HG02885 (cell line): ENCODE data around the gene IQSEC3.

ENCODE experiments used
- ATAC-seq: cut with Tn5 transposase; IDR thresholded peaks from one replicate; pipeline ENCODE4 v1.9.1; 2021; ENCODE audit warnings: mild to moderate bottlenecking; ENCODE audit not compliant: unreplicated experiment, poor library complexity

IQSEC3 gene

GRCh38 chr12:191541-191940 lies 125.0 kb downstream of the IQSEC3 start:
- no peak for ATAC-seq

DNA sequence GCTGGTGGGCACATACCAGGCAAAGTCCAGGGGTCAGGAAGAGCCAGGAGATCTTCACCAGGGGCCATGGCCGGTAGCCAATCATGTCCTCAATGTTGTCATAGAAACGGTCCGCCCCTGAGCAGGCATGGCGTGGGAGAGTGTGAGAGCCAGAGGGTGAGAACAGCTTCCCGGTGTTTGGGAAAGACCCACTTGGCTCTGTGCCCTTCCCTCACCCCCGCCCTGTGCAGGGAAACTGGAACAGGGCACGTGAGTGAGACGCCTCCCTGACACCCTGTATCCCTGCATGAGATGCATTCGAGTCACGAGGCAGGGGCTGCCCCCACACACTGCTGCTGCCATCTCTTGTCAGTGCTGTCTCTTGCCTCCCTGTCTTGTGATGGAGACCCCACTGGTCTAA lies 126.7 kb downstream of the IQSEC3 start:
- no peak for ATAC-seq

DNA sequence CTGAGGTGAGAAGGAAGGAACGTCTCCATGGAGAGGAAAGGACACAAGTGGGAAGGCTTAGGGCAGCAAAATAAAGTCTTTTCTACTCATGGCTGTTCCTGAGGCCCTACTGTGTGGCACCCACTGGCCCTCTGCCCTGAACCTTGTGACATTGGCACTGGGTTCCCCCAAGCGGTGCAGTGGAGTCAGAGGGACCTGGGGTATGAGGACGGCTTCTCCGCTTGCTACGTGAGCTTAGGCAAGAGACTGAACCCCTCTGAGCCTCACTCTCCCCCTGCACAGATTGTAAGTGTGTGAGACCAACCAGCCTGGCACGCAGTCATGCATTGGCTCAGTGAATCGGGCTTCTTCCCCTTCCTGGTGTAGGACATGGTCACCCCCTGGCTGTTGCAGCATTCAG lies 127.7 kb downstream of the IQSEC3 start:
- no peak for ATAC-seq

- ATAC-seq: no peak
Observed at GRCh38 chr12:195156-195555, 128.6 kb downstream of the IQSEC3 start.

DNA sequence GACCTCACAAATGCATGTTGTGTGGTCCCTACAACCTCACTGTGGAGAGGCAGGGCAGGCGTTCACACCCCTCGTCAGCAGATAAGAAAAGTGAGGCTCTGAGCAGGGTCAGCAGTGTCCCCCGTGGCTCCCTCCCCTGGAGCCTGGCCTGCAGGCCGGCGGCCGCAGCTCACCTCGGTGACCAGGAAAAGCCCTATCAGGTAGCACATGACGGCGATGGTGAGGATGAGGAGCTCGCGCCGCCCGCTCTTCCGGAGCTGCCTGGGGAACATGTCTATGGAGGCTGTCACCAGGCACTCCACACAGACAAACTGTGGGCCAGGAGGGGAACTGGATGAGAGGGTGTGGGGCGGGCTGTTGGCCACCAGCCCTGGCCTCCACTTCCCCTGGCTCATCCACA lies 129.4 kb downstream of the IQSEC3 start:
- ATAC-seq: no peak

DNA sequence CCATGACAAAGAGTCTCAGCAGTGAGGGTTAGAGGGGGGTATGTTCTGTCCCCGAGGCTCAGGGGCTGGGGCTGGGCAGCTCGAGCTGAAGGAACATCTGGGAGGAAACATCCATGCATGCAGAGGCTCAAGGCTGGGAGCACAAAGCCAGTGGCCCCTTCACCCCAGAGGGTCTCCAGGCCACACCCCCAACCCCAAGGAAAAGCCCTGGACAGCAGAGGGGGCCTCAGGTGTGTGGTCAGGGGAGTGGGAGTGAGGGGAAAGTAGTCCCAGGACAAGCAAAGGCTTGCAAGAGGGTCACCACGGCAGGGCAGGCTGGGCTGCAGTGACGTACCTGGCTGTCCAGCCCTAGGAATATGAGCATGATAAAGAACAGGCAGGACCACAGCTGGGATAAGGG lies 129.9 kb downstream of the IQSEC3 start:
- no peak for ATAC-seq

DNA sequence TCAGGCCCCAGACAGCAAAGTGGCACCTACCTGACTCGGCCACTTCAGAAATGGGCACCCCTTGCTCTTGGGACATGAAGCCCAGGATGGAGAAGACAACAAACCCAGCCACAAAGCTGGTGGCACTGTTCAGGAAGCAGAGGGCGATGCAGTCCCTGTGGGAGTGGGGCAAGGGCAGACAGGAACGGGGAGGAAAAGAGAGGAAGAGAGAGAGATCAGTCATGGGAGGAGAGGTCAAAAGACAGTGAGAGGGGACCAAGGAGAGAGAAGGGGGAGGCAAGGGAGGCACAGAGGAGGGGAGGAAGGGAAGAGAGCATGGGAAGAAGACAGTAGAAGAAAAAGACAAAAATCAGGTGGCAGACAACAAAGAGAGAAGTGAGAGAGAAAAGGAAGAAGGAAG lies 130.8 kb downstream of the IQSEC3 start:
- no peak for ATAC-seq

- ATAC-seq: no peak
Observed at GRCh38 chr12:197911-198695, 131.5 kb downstream of the IQSEC3 start.

- ATAC-seq: no peak
Observed at GRCh38 chr12:198705-199104, 132.1 kb downstream of the IQSEC3 start.

DNA sequence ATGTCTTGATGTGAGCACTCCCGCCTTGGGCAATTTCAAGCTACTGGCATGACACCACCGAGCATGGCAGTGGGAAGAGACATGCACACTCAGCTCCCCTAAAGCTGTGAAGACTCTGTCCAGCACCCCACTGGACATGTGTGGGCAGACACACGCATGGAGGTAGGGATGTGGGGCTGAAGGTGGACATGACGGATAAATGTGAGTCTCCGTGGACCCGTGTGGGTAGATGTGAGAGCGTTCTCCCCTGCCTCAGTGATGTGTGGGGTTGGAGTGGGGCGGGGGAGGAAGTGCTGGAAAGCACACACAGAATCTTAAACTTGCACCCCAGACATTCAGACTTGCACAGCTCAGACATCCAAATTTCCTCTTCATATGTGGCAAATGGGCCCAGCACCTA lies 134.8 kb downstream of the IQSEC3 start:
- no peak for ATAC-seq

DNA sequence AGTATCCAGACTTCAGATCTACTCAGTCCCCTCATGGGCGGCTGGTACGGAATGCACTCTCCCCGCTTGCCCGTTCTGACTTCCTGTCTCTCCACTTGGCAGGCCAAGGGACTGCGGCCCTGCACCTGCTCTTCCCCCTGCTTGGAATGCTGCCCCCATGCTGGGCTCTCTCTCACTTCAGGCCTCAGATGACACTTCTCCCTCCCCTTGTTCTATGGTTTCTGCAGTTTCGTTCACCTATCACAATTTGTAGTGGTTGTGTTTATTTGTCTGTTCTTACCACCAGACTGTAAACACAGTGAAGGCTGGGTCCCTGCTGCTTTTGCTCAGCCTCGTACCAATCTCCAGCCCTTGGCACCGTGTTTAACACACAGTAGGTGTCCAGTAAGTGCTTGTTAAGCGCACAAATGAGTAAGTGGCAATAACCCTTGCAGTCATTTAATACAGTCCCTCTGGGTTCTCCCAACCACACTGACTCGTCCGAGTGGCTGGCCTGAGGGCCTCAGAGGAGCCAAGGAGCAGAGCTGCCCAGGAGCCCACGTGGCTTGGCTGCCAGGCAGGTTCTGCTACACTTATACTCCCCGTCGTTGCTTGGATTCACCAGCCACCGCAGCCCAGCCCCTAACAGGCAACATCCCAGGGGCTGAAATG lies 135.6 kb downstream of the IQSEC3 start:
- no peak for ATAC-seq

DNA sequence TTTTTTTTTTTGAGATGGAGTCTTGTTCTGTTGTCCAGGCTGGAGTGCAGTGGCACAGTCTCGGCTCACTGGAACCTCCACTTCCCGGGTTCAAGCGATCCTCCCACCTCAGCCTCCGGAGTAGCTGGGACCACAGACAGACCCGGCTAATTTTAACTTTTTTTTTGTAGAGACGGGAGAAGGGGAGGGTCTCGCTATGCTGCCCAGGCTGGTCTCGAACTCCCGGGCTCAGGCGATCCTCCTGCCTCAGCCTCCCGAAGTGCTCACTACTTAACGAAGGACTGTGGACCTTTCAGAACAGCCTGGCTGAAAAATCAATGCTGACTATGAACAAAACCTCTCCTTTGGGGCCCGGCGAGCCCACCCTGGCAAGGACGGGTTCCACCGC lies 136.5 kb downstream of the IQSEC3 start:
- ATAC-seq: no peak

GRCh38 chr12:203462-204260 lies 137.1 kb downstream of the IQSEC3 start:
- no peak for ATAC-seq

DNA sequence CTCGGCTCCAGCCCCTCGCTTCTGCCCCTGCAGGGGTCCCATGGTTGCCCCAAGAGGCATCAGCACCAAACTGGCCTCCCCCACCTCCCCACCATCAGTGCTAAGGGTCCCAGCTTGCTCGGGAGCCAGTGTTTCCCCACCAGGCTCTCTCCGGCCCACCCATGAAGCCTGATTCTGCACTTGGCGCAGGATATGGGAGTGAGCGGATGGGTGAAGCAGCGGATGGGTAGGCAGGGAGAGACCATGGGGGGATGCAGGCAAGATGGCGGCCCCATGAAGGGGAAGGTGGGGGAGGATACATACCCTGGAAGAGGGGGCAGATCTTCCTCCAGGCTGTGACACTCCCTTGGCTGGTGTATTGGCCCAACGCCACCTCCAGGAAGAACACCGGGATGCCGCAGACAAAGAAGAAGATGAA lies 137.7 kb downstream of the IQSEC3 start:
- ATAC-seq: no peak

DNA sequence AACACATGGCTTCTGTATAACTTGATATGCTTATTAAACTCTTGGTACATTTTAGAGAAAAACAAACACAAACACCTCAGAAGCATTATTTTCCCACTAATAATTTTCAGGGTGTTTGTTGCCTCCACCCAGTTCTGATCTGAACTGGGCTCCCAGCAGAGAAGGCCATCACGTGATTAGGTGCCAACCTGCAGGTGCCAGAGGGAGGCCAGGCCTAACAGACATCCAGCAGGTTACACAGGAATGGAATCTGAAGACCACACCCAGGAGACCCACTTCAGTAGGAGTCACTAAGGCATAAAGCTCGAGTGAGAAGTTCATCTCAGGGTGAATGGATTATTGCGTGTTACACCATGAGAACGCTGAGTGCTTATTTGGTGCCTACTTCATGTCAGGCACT lies 138.5 kb downstream of the IQSEC3 start:
- ATAC-seq: no peak

- ATAC-seq: no peak
Observed at GRCh38 chr12:206746-207440, 140.3 kb downstream of the IQSEC3 start.

GRCh38 chr12:207804-208203 lies 141.2 kb downstream of the IQSEC3 start:
- ATAC-seq: no peak

DNA sequence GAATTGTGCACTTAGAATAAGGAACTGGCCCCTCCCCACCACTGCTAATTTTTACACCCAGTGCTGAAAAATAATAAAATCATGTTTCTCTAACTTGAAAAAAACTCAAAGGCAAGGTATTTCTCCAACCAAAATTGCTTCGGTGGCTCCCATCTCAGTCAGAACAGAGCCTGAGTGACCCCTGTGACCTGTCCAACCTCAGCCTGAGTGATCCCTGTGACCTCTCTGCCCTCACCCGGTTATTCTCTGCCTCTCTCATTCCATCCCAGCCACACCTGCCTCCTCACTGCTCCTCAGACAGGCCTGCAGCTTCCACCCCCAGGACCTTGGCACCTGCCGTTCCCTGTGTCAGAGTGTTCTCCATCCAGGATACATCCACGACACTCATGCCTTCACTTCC lies 142.2 kb downstream of the IQSEC3 start:
- ATAC-seq: no peak

- ATAC-seq: no peak
Observed at GRCh38 chr12:209246-209645, 142.7 kb downstream of the IQSEC3 start.

GRCh38 chr12:209851-210250 lies 143.3 kb downstream of the IQSEC3 start:
- no peak for ATAC-seq
